Measurements from ENCODE around the gene SLFN14. TPM values are rescaled to one million over a fixed set of nuclear protein-coding genes. Genes with fewer than 3 reads are reported as not detected.

SLFN14 gene
- total and polyA plus RNA-seq, 7 donors: 0.01 to 0.12 TPM; not detected in 5

GRCh38 chr17:35548208-35548810 is 12.3 kb downstream of the SLFN14 start:
- Histone ChIP-seq H3K27me3 (ENCODE audit: insufficient read depth in 3 of 3, low read length in 2 of 3) (peaks cover 0 to 11% (median 0%) of the 10 kb centered on the region in 3 donors), H3K27ac (no peak overlapping the region), H3K9me3 (no peaks in the 10 kb centered on the region), H3K4me1 (no peaks in the 10 kb centered on the region), H3K36me3 (ENCODE audit: insufficient read depth in 1 of 2, low read depth in 1 of 2) (no peaks in the 10 kb centered on the region), H3K4me3 (no peak overlapping the region)
- intact Hi-C loops (cut with DNase I): no loop called here
- no peak for ATAC-seq
- 64 to 70% (median 65%) methylated on average over 8 of the region's 8 CpGs for WGBS, 3 donors
- no peak for TF ChIP-seq CTCF (IDR thresholded peaks at IDR 0.05)
- DNase-seq: no peak

GRCh38 chr17:35546487-35546886 is 14.1 kb downstream of the SLFN14 start:
- 61 to 63% (median 62%) methylated on average over 1 of the region's 1 CpG for whole genome bisulfite sequencing, 3 donors
- H3K4me3 ChIP-seq: no peak overlapping the region
- H3K27me3 ChIP-seq (ENCODE audit: insufficient read depth in 3 of 3, low read length in 2 of 3): peaks cover 0 to 9% (median 0%) of the 10 kb centered on the region in 3 donors
- no peaks in the 10 kb centered on the region for H3K4me1 ChIP-seq
- no peaks in the 10 kb centered on the region for H3K36me3 ChIP-seq (ENCODE audit: insufficient read depth in 1 of 2, low read depth in 1 of 2)
- H3K27ac ChIP-seq: no peak overlapping the region
- ATAC-seq (no peak), DNase-seq (no peak)
- no peaks in the 10 kb centered on the region for H3K9me3 ChIP-seq
- intact Hi-C loops (cut with DNase I): no loop called here
- TF ChIP-seq CTCF (IDR thresholded peaks at IDR 0.05): no peak

- no peak overlapping the region for H3K27ac ChIP-seq
- no peaks in the 10 kb centered on the region for H3K4me1 ChIP-seq
- intact Hi-C loops (cut with DNase I): no loop called here
- no peak for ATAC-seq
- no peaks in the 10 kb centered on the region for H3K27me3 ChIP-seq (ENCODE audit: insufficient read depth in 3 of 3, low read length in 2 of 3)
- no peaks in the 10 kb centered on the region for H3K9me3 ChIP-seq
- no peaks in the 10 kb centered on the region for H3K36me3 ChIP-seq (ENCODE audit: insufficient read depth in 1 of 2, low read depth in 1 of 2)
- no peak for TF ChIP-seq CTCF (IDR thresholded peaks at IDR 0.05)
- no peak for DNase-seq
- no peak overlapping the region for H3K4me3 ChIP-seq
- WGBS, 3 donors: 75 to 83% (median 81%) methylated on average over 1 of the region's 1 CpG
These were observed 15.5 kb downstream of the SLFN14 start for GRCh38 chr17:35545150-35545549.

- no peak overlapping the region for H3K4me3 ChIP-seq
- intact Hi-C loops (cut with DNase I): no loop called here
- no peaks in the 10 kb centered on the region for H3K36me3 ChIP-seq (ENCODE audit: insufficient read depth in 1 of 2, low read depth in 1 of 2)
- TF ChIP-seq CTCF (IDR thresholded peaks at IDR 0.05): no peak
- DNase-seq: no peak
- peaks cover 0 to 3% (median 0%) of the 10 kb centered on the region in 3 donors for H3K27me3 ChIP-seq (ENCODE audit: insufficient read depth in 3 of 3, low read length in 2 of 3)
- no peaks in the 10 kb centered on the region for H3K4me1 ChIP-seq
- no peak overlapping the region for H3K27ac ChIP-seq
- 20 to 31% (median 30%) methylated on average over 1 of the region's 1 CpG for WGBS, 3 donors
- ATAC-seq: no peak
- no peaks in the 10 kb centered on the region for H3K9me3 ChIP-seq
These were observed 16.8 kb downstream of the SLFN14 start for GRCh38 chr17:35543856-35544255.

- Histone ChIP-seq H3K27me3 (ENCODE audit: insufficient read depth in 3 of 3, low read length in 2 of 3) (peaks cover 0 to 3% (median 0%) of the 10 kb centered on the region in 3 donors), H3K4me1 (no peaks in the 10 kb centered on the region), H3K4me3 (no peak overlapping the region), H3K27ac (no peak overlapping the region), H3K36me3 (ENCODE audit: insufficient read depth in 1 of 2, low read depth in 1 of 2) (no peaks in the 10 kb centered on the region), H3K9me3 (no peaks in the 10 kb centered on the region)
- no peak for TF ChIP-seq CTCF (IDR thresholded peaks at IDR 0.05)
- no peak for DNase-seq
- intact Hi-C loops (cut with DNase I): no loop called here
- ATAC-seq: no peak
These were observed 17.6 kb downstream of the SLFN14 start for GRCh38 chr17:35542990-35543389.
